NB4 (cell line): ENCODE measurements around the gene LAMA1.

ENCODE experiments used
- POLR2A ChIP-seq: IDR thresholded peaks from 2 replicates; pipeline ENCODE4 v1.6.1; 2011; ENCODE audit warnings: mild to moderate bottlenecking; ENCODE audit not compliant: insufficient read length; ENCODE audit errors: extremely low read depth
- TF ChIP-seq, protein P1 (sequence below): IDR thresholded peaks from one replicate; pipeline ENCODE4 v1.5.1; 2012; ENCODE audit warnings: low read depth, low read length

DNA sequence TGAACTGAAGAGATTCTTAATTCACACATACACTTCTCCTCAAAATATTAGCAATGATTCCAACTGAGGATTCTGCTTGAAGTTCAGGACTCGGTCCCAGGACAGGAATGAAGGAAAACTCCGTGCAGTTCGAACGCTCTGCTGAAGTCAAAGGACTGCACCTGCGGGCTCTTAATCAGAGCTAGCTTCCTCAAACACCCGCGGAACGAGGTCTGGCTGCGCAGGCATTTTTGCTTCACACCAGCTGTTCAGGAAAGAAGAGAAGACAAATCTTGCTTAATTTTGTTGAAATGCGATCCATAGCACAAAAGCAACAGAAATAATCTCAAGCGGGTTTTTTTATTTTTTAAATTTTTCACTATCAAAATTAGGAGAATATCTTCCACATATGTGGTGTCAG lies 175.6 kb downstream of the LAMA1 start:
- no peak for TF ChIP-seq POLR2A
- TF ChIP-seq, protein P1, sequence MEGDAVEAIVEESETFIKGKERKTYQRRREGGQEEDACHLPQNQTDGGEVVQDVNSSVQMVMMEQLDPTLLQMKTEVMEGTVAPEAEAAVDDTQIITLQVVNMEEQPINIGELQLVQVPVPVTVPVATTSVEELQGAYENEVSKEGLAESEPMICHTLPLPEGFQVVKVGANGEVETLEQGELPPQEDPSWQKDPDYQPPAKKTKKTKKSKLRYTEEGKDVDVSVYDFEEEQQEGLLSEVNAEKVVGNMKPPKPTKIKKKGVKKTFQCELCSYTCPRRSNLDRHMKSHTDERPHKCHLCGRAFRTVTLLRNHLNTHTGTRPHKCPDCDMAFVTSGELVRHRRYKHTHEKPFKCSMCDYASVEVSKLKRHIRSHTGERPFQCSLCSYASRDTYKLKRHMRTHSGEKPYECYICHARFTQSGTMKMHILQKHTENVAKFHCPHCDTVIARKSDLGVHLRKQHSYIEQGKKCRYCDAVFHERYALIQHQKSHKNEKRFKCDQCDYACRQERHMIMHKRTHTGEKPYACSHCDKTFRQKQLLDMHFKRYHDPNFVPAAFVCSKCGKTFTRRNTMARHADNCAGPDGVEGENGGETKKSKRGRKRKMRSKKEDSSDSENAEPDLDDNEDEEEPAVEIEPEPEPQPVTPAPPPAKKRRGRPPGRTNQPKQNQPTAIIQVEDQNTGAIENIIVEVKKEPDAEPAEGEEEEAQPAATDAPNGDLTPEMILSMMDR, result no peak
